GM23338 (cell line): ENCODE data around the gene SIL1. TPM values are rescaled to one million over a fixed set of nuclear protein-coding genes. Genes with fewer than 3 reads are reported as not detected.

ENCODE experiments used
- ATAC-seq: fragments of 200-7000 bp; cut with Tn5 transposase; 3 replicates; pipeline ENCODE4 v1.9.1; 2020
- DNase-seq: peaks from one replicate; pipeline ENCODE4 v3.0.0-alpha.2; 2015; ENCODE audit warnings: low spot score
- H2AFZ ChIP-seq: fragments of 200-600 bp; sonication (generic); 2 replicates; pipeline ENCODE4 v1.8.0; 2016; ENCODE audit warnings: antibody characterized with exemption, mild to moderate bottlenecking, moderate library complexity
- H3F3A ChIP-seq: fragments of 200-600 bp; sonication (generic); replicated peaks from 2 replicates; pipeline ENCODE4 v1.8.0; 2017; ENCODE audit warnings: antibody characterized with exemption, mixed run types, low read depth
- H3K27ac ChIP-seq: fragments of 200-600 bp; sonication (generic); 2 replicates; pipeline ENCODE4 v1.6.1; 2016; ENCODE audit warnings: low read depth
- H3K27me3 ChIP-seq: fragments of 200-600 bp; sonication (generic); 2 replicates; pipeline ENCODE4 v1.8.0; 2016; ENCODE audit warnings: mild to moderate bottlenecking, mixed run types, moderate library complexity; ENCODE audit not compliant: insufficient read depth
- H3K36me3 ChIP-seq: fragments of 200-600 bp; sonication (generic); 2 replicates; pipeline ENCODE4 v1.8.0; 2016; ENCODE audit warnings: mild to moderate bottlenecking; ENCODE audit not compliant: insufficient read depth
- H3K4me1 ChIP-seq: fragments of 200-600 bp; sonication (generic); 2 replicates; pipeline ENCODE4 v1.8.0; 2016; ENCODE audit warnings: mild to moderate bottlenecking, moderate library complexity; ENCODE audit not compliant: insufficient read depth
- H3K4me2 ChIP-seq: fragments of 200-600 bp; sonication (generic); 2 replicates; pipeline ENCODE4 v1.7.1; 2017; ENCODE audit warnings: mixed run types
- H3K4me3 ChIP-seq: fragments of 200-600 bp; sonication (generic); 2 replicates; pipeline ENCODE4 v1.6.1; 2016; ENCODE audit warnings: mixed run types
- H3K79me2 ChIP-seq: fragments of 200-600 bp; sonication (generic); replicated peaks from 2 replicates; pipeline ENCODE4 v1.8.0; 2017; ENCODE audit warnings: mild to moderate bottlenecking; ENCODE audit not compliant: insufficient read depth
- H3K9me2 ChIP-seq: fragments of 200-600 bp; sonication (generic); 2 replicates; pipeline ENCODE4 v1.8.0; 2017; ENCODE audit not compliant: insufficient read depth
- H4K20me1 ChIP-seq: fragments of 200-600 bp; sonication (generic); replicated peaks from 2 replicates; pipeline ENCODE4 v1.8.0; 2017; ENCODE audit warnings: mild to moderate bottlenecking; ENCODE audit not compliant: insufficient read depth
- H3K27ac Mint-ChIP-seq: 2 replicates; pipeline ENCODE4 v1.8.0; 2020; ENCODE audit warnings: inconsistent platforms, mild to moderate bottlenecking, moderate library complexity, mixed read lengths
- H3K27me3 Mint-ChIP-seq: 3 replicates; pipeline ENCODE4 v1.8.0; 2022; ENCODE audit warnings: low read depth, mild to moderate bottlenecking, moderate library complexity, mixed read lengths, inconsistent platforms; ENCODE audit not compliant: insufficient read depth, poor library complexity
- H3K36me3 Mint-ChIP-seq: 3 replicates; pipeline ENCODE4 v1.8.0; 2021; ENCODE audit warnings: low read depth, mild to moderate bottlenecking, inconsistent platforms, moderate library complexity, mixed read lengths
- H3K4me1 Mint-ChIP-seq: 3 replicates; pipeline ENCODE4 v1.8.0; 2020; ENCODE audit warnings: mild to moderate bottlenecking, inconsistent platforms, mixed read lengths
- H3K4me3 Mint-ChIP-seq: 3 replicates; pipeline ENCODE4 v1.8.0; 2021; ENCODE audit warnings: moderate library complexity, mild to moderate bottlenecking, inconsistent platforms, mixed read lengths
- H3K9me3 Mint-ChIP-seq: 3 replicates; pipeline ENCODE4 v1.8.0; 2020; ENCODE audit warnings: moderate library complexity, mild to moderate bottlenecking, inconsistent platforms, mixed read lengths
- CREB1 ChIP-seq: fragments of 250-450 bp; sonication (Bioruptor Pico); IDR thresholded peaks from 2 replicates; pipeline ENCODE4 v1.5.0; 2020; ENCODE audit warnings: low read depth, mild to moderate bottlenecking, moderate library complexity
- EZH2phosphoT487 ChIP-seq: fragments of 200-600 bp; sonication (generic); IDR thresholded peaks from one replicate; pipeline ENCODE4 v1.8.1; 2018; ENCODE audit warnings: antibody characterized with exemption; ENCODE audit not compliant: unreplicated experiment
- JUNB ChIP-seq: IDR thresholded peaks from one replicate; pipeline ENCODE4 v1.6.1; 2016; ENCODE audit warnings: antibody characterized with exemption; ENCODE audit not compliant: unreplicated experiment
- POLR2AphosphoS5 ChIP-seq: IDR thresholded peaks from 2 replicates; pipeline ENCODE4 v1.6.1; 2016; ENCODE audit warnings: antibody characterized with exemption, low read depth
- STAT1 ChIP-seq: IDR thresholded peaks from one replicate; pipeline ENCODE4 v1.6.1; 2016; ENCODE audit warnings: antibody characterized with exemption; ENCODE audit not compliant: unreplicated experiment
- polyA plus RNA-seq: library from polyadenylated mRNA; unstranded; fragments of >200 nt; fragmentation: Nextera tagmentation; extraction: Ambion mirVana; gene quantifications from 2 replicates; pipeline ENCODE4 v1.2.1, GENCODE V29; 2016
- total RNA-seq: library from RNA; depleted of rRNA; stranded (reverse); fragments of >200 nt; shearing (Covaris generic); gene quantifications from 2 replicates; pipeline ENCODE4 v1.2.3, GENCODE V29; 2014
- TF ChIP-seq, protein P1 (sequence below): fragments of 250-450 bp; sonication (Bioruptor Pico); IDR thresholded peaks from 2 replicates; pipeline ENCODE4 v1.5.0; 2020; ENCODE audit warnings: mild to moderate bottlenecking, moderate library complexity
- TF ChIP-seq, protein P2 (sequence below), 2 experiments: fragments of 200-600 bp in 1 of 2; sonication (generic) in 1 of 2; conservative IDR thresholded peaks; 2 replicates each; pipeline versions ENCODE4 v1.5.1 to v1.6.1; 2016 to 2017; ENCODE audit warnings: antibody characterized with exemption in 2 of 2, low read depth in 2 of 2, mild to moderate bottlenecking in 2 of 2, moderate library complexity in 1 of 2

Gene SIL1
- total and polyA plus RNA-seq, 2 experiments from 2014 or later = 5.5 to 5.9 TPM

DNA sequence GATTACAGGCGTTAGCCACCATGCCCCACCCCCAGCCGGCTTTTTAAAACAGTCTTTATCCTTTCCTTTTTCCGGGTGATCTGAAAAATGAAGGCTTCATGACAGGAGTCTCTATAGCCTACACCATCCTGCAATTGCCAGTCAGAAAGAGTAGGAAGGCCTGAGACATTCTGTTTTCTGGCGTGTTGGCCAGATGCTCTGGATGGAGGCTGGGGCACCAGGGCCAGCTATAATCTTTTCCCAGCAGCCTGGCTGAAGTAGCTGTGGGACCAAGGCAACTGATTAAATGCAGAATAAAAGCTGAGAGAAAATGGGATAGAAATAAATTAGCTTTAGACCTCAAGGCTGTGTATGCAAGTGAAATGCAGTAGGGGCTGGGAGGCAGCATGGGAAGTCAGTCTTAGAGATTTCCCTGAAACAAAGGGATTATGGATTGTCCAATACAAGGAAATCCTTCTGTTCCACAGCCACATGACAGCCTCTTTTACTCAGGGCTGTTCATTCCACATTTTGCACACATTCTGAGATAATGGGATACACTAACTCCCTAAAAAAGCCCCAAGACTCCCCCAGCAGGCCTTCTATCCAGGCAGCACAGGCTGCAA, 207.1 kb downstream of the SIL1 start:
- H3K79me2 ChIP-seq = no peaks in the 10 kb centered on the region
- no peak overlapping the region for H3K4me2 ChIP-seq
- no peaks in the 10 kb centered on the region for H3K27me3 ChIP-seq
- no peak overlapping the region for H2AFZ ChIP-seq
- DNase-seq = no peak
- no peaks in the 10 kb centered on the region for H3K36me3 ChIP-seq
- 0 out of 2 replicates have a peak, but pooled peaks cover 4% of the 10 kb centered on the region for H3K9me2 ChIP-seq
- H4K20me1 ChIP-seq = no peaks in the 10 kb centered on the region
- H3K4me3 ChIP-seq = no peak overlapping the region
- peaks cover 2% of the 10 kb centered on the region for H3K9me3 Mint-ChIP-seq
- H3K36me3 Mint-ChIP-seq = peaks cover 2% of the 10 kb centered on the region
- peaks cover 2% of the 10 kb centered on the region for H3K27me3 Mint-ChIP-seq
- no peak overlapping the region for H3K4me3 Mint-ChIP-seq
- no peaks in the 10 kb centered on the region; the same call in 1 of the 2 replicates for H3K4me1 ChIP-seq
- TF ChIP-seq STAT1 = no peak
- TF ChIP-seq JUNB = no peak
- ATAC-seq = no peak
- no peaks in the 10 kb centered on the region for H3K4me1 Mint-ChIP-seq
- no peak overlapping the region for H3K27ac ChIP-seq
- no peaks in the 10 kb centered on the region for H3F3A ChIP-seq
- H3K27ac Mint-ChIP-seq = no peak overlapping the region

DNA sequence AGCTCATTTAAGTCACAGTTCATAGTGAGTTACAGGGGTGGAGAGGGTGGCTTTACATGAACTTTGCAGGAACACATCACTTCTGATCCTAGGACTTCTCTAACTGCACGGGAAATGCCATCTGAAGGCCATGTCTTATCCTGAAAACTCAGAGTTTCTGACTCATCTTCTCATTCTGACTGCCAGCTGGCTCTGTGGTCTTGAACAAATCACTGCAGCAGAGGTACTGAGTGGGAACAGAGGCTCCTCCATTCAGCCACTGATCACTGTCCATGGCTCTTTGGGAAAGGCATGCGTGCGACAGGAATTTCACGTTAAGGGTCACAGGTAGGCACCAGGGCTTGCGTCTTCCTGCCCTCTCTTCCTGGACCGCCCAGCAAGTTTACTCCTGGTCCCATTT, 208.4 kb downstream of the SIL1 start:
- H3K27me3 ChIP-seq = no peaks in the 10 kb centered on the region
- no peaks in the 10 kb centered on the region for H3F3A ChIP-seq
- Mint-ChIP-seq H3K4me1 (no peaks in the 10 kb centered on the region), H3K27ac (no peak overlapping the region), H3K36me3 (no peaks in the 10 kb centered on the region), H3K4me3 (no peak overlapping the region), H3K27me3 (peaks cover 2% of the 10 kb centered on the region), H3K9me3 (no peaks in the 10 kb centered on the region)
- ATAC-seq (no peak), DNase-seq (no peak)
- no peak for TF ChIP-seq CREB1 (CRISPR knock-in tag)
- TF ChIP-seq EZH2phosphoT487 = no peak
- TF ChIP-seq, protein P1, sequence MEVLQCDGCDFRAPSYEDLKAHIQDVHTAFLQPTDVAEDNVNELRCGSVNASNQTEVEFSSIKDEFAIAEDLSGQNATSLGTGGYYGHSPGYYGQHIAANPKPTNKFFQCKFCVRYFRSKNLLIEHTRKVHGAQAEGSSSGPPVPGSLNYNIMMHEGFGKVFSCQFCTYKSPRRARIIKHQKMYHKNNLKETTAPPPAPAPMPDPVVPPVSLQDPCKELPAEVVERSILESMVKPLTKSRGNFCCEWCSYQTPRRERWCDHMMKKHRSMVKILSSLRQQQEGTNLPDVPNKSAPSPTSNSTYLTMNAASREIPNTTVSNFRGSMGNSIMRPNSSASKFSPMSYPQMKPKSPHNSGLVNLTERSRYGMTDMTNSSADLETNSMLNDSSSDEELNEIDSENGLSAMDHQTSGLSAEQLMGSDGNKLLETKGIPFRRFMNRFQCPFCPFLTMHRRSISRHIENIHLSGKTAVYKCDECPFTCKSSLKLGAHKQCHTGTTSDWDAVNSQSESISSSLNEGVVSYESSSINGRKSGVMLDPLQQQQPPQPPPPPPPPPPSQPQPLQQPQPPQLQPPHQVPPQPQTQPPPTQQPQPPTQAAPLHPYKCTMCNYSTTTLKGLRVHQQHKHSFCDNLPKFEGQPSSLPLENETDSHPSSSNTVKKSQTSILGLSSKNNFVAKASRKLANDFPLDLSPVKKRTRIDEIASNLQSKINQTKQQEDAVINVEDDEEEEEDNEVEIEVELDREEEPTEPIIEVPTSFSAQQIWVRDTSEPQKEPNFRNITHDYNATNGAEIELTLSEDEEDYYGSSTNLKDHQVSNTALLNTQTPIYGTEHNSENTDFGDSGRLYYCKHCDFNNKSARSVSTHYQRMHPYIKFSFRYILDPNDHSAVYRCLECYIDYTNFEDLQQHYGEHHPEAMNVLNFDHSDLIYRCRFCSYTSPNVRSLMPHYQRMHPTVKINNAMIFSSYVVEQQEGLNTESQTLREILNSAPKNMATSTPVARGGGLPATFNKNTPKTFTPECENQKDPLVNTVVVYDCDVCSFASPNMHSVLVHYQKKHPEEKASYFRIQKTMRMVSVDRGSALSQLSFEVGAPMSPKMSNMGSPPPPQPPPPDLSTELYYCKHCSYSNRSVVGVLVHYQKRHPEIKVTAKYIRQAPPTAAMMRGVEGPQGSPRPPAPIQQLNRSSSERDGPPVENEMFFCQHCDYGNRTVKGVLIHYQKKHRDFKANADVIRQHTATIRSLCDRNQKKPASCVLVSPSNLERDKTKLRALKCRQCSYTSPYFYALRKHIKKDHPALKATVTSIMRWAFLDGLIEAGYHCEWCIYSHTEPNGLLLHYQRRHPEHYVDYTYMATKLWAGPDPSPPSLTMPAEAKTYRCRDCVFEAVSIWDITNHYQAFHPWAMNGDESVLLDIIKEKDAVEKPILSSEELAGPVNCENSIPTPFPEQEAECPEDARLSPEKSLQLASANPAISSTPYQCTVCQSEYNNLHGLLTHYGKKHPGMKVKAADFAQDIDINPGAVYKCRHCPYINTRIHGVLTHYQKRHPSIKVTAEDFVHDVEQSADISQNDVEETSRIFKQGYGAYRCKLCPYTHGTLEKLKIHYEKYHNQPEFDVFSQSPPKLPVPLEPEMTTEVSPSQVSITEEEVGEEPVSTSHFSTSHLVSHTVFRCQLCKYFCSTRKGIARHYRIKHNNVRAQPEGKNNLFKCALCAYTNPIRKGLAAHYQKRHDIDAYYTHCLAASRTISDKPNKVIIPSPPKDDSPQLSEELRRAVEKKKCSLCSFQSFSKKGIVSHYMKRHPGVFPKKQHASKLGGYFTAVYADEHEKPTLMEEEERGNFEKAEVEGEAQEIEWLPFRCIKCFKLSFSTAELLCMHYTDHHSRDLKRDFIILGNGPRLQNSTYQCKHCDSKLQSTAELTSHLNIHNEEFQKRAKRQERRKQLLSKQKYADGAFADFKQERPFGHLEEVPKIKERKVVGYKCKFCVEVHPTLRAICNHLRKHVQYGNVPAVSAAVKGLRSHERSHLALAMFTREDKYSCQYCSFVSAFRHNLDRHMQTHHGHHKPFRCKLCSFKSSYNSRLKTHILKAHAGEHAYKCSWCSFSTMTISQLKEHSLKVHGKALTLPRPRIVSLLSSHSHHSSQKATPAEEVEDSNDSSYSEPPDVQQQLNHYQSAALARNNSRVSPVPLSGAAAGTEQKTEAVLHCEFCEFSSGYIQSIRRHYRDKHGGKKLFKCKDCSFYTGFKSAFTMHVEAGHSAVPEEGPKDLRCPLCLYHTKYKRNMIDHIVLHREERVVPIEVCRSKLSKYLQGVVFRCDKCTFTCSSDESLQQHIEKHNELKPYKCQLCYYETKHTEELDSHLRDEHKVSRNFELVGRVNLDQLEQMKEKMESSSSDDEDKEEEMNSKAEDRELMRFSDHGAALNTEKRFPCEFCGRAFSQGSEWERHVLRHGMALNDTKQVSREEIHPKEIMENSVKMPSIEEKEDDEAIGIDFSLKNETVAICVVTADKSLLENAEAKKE (CRISPR knock-in tag) = no peak
- TF ChIP-seq POLR2AphosphoS5 = no peak
- TF ChIP-seq, protein P2, sequence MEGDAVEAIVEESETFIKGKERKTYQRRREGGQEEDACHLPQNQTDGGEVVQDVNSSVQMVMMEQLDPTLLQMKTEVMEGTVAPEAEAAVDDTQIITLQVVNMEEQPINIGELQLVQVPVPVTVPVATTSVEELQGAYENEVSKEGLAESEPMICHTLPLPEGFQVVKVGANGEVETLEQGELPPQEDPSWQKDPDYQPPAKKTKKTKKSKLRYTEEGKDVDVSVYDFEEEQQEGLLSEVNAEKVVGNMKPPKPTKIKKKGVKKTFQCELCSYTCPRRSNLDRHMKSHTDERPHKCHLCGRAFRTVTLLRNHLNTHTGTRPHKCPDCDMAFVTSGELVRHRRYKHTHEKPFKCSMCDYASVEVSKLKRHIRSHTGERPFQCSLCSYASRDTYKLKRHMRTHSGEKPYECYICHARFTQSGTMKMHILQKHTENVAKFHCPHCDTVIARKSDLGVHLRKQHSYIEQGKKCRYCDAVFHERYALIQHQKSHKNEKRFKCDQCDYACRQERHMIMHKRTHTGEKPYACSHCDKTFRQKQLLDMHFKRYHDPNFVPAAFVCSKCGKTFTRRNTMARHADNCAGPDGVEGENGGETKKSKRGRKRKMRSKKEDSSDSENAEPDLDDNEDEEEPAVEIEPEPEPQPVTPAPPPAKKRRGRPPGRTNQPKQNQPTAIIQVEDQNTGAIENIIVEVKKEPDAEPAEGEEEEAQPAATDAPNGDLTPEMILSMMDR (conservative IDR thresholded peaks at IDR 0.05; ENCODE audit: low read depth in 2 of 2) = no peak
- 0 out of 2 replicates have a peak, but pooled peaks cover 4% of the 10 kb centered on the region for H3K9me2 ChIP-seq
- H3K27ac ChIP-seq = no peak overlapping the region
- no peaks in the 10 kb centered on the region for H4K20me1 ChIP-seq
- no peak overlapping the region for H3K4me3 ChIP-seq
- H2AFZ ChIP-seq = no peak overlapping the region
- H3K79me2 ChIP-seq = no peaks in the 10 kb centered on the region
- H3K4me2 ChIP-seq = no peak overlapping the region
- no peaks in the 10 kb centered on the region; the same call in 1 of the 2 replicates for H3K4me1 ChIP-seq
- H3K36me3 ChIP-seq = no peaks in the 10 kb centered on the region
